SU-DHL-6 (cell line): Measurements from ENCODE around the gene CCDC157.

Experiments
- EZH2phosphoT487 ChIP-seq: fragments of 200-600 bp; sonication (generic), shearing (Covaris generic); conservative IDR thresholded peaks from 2 replicates; pipeline ENCODE4 v1.6.1; 2018; ENCODE audit warnings: mild to moderate bottlenecking, antibody characterized with exemption, low read length, moderate library complexity, mixed read lengths
- TF ChIP-seq, protein P1 (sequence below): fragments of 200-600 bp; sonication (generic); IDR thresholded peaks from one replicate; pipeline ENCODE4 v1.5.1; 2017; ENCODE audit warnings: antibody characterized with exemption, mild to moderate bottlenecking, low read length, moderate library complexity; ENCODE audit not compliant: insufficient read depth, poor library complexity, severe bottlenecking

- no peak for TF ChIP-seq EZH2phosphoT487
- TF ChIP-seq, protein P1, sequence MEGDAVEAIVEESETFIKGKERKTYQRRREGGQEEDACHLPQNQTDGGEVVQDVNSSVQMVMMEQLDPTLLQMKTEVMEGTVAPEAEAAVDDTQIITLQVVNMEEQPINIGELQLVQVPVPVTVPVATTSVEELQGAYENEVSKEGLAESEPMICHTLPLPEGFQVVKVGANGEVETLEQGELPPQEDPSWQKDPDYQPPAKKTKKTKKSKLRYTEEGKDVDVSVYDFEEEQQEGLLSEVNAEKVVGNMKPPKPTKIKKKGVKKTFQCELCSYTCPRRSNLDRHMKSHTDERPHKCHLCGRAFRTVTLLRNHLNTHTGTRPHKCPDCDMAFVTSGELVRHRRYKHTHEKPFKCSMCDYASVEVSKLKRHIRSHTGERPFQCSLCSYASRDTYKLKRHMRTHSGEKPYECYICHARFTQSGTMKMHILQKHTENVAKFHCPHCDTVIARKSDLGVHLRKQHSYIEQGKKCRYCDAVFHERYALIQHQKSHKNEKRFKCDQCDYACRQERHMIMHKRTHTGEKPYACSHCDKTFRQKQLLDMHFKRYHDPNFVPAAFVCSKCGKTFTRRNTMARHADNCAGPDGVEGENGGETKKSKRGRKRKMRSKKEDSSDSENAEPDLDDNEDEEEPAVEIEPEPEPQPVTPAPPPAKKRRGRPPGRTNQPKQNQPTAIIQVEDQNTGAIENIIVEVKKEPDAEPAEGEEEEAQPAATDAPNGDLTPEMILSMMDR: peak; percentile 81
Measured at GRCh38 chr22:30386960-30387827, 30.4 kb downstream of the CCDC157 start, which contains the start of gene RNF215.
